CD1c-positive myeloid dendritic cell (primary cell): ENCODE data around the gene SHISAL1.
"Not testable (repeated sequence)": the region's sequence is repeated elsewhere in the genome, so short reads cannot be mapped to it uniquely, and the experiment has no call there.

Experiments
- DNase-seq: peaks from one replicate; pipeline ENCODE4 v3.0.0-alpha.2; 2016; ENCODE audit errors: extremely low spot score

The SHISAL1 gene

GRCh38 chr22:44261164-44261860 lies 51.4 kb downstream of the SHISAL1 start:
- no peak for DNase-seq

- DNase-seq: no peak
These were observed 52.3 kb downstream of the SHISAL1 start for GRCh38 chr22:44260216-44261035.

- DNase-seq: no peak
These were observed 53.2 kb downstream of the SHISAL1 start for GRCh38 chr22:44259366-44260215.

- no peak for DNase-seq
These were observed 55.9 kb downstream of the SHISAL1 start for GRCh38 chr22:44256556-44257485.

GRCh38 chr22:44256085-44256484 lies 56.7 kb downstream of the SHISAL1 start:
- no peak for DNase-seq

GRCh38 chr22:44254811-44255210 lies 57.9 kb downstream of the SHISAL1 start:
- DNase-seq: no peak

- no peak for DNase-seq
These were observed 63.2 kb downstream of the SHISAL1 start for GRCh38 chr22:44249376-44250147.

GRCh38 chr22:44248926-44249325 lies 63.8 kb downstream of the SHISAL1 start:
- no peak for DNase-seq

- DNase-seq: no peak
These were observed 64.5 kb downstream of the SHISAL1 start for GRCh38 chr22:44247923-44248892.

- DNase-seq: no peak
These were observed 65.4 kb downstream of the SHISAL1 start for GRCh38 chr22:44247346-44247745.

GRCh38 chr22:44246615-44247326 lies 66.0 kb downstream of the SHISAL1 start:
- no peak for DNase-seq

- DNase-seq: no peak
These were observed 66.9 kb downstream of the SHISAL1 start for GRCh38 chr22:44245867-44246266.

GRCh38 chr22:44245438-44245837 lies 67.3 kb downstream of the SHISAL1 start:
- DNase-seq: no peak

GRCh38 chr22:44244265-44244822 lies 68.4 kb downstream of the SHISAL1 start:
- DNase-seq: no peak

GRCh38 chr22:44243761-44244160 lies 69.0 kb downstream of the SHISAL1 start:
- DNase-seq: no peak

GRCh38 chr22:44242946-44243724 lies 69.6 kb downstream of the SHISAL1 start:
- DNase-seq: no peak

- not testable (repeated sequence) for DNase-seq
These were observed 71.6 kb downstream of the SHISAL1 start for GRCh38 chr22:44241121-44241520.
